ENCODE data around the gene PYGO2.
"Not testable (repeated sequence)": the region's sequence is repeated elsewhere in the genome, so short reads cannot be mapped to it uniquely, and the experiment has no call there.

- not testable (repeated sequence) for TF ChIP-seq POLR2A (IDR thresholded peaks at IDR 0.05; ENCODE audit: low read depth, low read length); TAF1 (IDR thresholded peaks at IDR 0.05; ENCODE audit: borderline replicate concordance, low read depth, low read length); POLR2AphosphoS5 (IDR thresholded peaks at IDR 0.05; ENCODE audit: low read depth, low read length)
Observed at GRCh38 chr1:154995301-154995983, 33.9 kb upstream of the PYGO2 start.
